ENCODE results near the gene SH3RF3. TPM values are rescaled to one million over a fixed set of nuclear protein-coding genes. Genes with fewer than 3 reads are reported as not detected.

Gene SH3RF3
- total RNA-seq, 1 donor from 2014 or later, result 6.4 TPM

GRCh38 chr2:109242654-109243331, 113.8 kb downstream of the SH3RF3 start:
- ATAC-seq (peak; percentile 81), DNase-seq (ENCODE audit: low spot score) (no peak)
- intact Hi-C loops (cut with DNase I), result no loop called here

- intact Hi-C loops (cut with DNase I), result no loop called here
- no peak for ATAC-seq
- DNase-seq (ENCODE audit: low spot score), result no peak
Measured at GRCh38 chr2:109243526-109244303, 114.7 kb downstream of the SH3RF3 start.

- intact Hi-C loops (cut with DNase I), result no loop called here
- DNase-seq (ENCODE audit: low spot score) (no peak), ATAC-seq (no peak)
Measured at GRCh38 chr2:109244304-109244582, 115.2 kb downstream of the SH3RF3 start.

- ATAC-seq (no peak), DNase-seq (ENCODE audit: low spot score) (no peak)
- intact Hi-C loops (cut with DNase I), result no loop called here
Measured at GRCh38 chr2:109244750-109245382, 115.9 kb downstream of the SH3RF3 start.

- intact Hi-C loops (cut with DNase I), result no loop called here
- ATAC-seq, result no peak
- no peak for DNase-seq (ENCODE audit: low spot score)
Measured at GRCh38 chr2:109246176-109246575, 117.2 kb downstream of the SH3RF3 start.

DNA sequence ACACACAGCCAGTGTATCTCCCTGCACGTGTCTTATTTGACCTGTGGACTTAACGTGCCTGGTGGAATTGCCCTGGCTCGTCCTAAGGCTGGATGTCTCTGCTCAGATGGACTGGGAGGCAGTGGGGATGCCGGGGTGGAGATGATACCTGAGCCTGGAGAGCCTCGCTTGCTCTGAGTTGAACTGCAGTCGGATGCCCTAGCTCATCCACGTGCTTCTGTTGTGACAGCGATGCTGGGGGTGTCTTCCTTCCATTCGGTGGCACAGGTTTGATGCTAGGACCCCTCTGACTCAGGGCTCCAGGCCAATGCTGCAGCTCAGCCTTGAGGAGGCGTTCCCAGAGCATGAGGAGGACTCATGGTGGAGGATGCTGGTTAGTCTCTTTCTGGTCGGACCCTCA, 117.6 kb downstream of the SH3RF3 start:
- no peak for ATAC-seq
- intact Hi-C loops (cut with DNase I), result no loop called here

GRCh38 chr2:109247340-109247739, 118.3 kb downstream of the SH3RF3 start:
- DNase-seq (ENCODE audit: low spot score) (no peak), ATAC-seq (no peak)
- intact Hi-C loops (cut with DNase I), result no loop called here

More for the DNA sequence above, 117.6 kb downstream of the SH3RF3 start:
- DNase-seq (ENCODE audit: low spot score), result no peak

- ATAC-seq, result peak; percentile 50
- intact Hi-C loops (cut with DNase I), result no loop called here
- no peak for DNase-seq (ENCODE audit: low spot score)
Measured at GRCh38 chr2:109247812-109248211, 118.8 kb downstream of the SH3RF3 start.

GRCh38 chr2:109248590-109248989, 119.6 kb downstream of the SH3RF3 start:
- intact Hi-C loops (cut with DNase I), result no loop called here
- DNase-seq (ENCODE audit: low spot score), result no peak
- no peak for ATAC-seq

DNA sequence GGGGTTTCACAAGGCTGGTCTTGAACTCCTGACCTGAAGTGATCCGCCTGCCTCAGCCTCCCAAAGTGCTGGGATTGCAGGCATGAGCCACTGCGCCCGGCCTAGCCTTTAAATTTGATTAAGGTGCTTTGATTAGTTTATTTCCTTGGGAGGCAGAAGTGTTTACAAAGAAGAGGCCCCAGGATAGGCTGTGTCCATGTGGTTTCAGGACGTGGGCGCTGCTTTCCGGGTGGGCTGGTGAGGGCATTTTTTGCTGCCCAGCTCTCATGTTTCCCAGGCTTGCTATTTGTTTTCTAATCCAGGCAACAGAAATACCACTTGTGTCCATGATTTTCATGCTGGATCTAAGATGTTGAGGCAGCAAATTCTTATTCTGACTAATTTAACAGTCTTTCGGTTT, 124.2 kb downstream of the SH3RF3 start:
- no peak for ATAC-seq
- DNase-seq (ENCODE audit: low spot score), result no peak
- intact Hi-C loops (cut with DNase I), result no loop called here

DNA sequence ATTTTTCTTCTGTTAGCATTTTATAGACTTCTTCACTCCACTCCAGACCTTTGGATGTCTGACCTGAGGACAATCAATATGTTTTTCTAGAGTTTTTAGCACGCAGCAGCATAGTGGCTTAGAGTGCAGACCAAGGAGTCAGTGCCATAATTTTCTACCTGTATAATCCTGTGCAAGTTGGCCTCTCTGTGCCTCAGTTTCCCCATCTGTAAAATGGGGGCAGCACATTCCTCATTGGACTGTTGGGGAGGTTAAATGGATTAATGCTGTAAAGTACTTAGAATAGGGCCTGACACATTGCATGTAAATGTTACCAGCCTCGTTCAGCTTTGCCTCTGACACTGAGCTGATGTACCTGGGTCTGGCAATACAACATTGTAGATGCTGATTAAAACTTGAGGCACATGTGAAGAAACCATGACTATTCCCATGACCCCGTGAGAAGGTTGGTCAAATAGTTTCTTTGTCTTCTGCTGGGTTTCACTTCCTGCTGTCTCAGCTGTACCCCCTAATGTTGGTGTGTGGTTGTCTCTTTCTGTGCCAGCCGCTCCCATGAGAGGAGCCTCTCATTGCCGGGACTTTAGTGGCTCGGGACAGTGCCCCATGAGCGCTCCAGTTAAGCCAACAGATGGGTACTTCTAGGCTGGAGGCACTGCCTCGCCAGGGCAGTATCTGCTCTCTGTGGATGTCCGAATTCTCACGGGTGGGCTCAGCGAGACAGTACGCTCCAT, 125.3 kb downstream of the SH3RF3 start:
- ATAC-seq (no peak), DNase-seq (ENCODE audit: low spot score) (no peak)
- intact Hi-C loops (cut with DNase I), result no loop called here

- DNase-seq (ENCODE audit: low spot score) (no peak), ATAC-seq (no peak)
- intact Hi-C loops (cut with DNase I), result no loop called here
Measured at GRCh38 chr2:109255654-109256053, 126.6 kb downstream of the SH3RF3 start.

GRCh38 chr2:109256111-109256510, 127.1 kb downstream of the SH3RF3 start:
- intact Hi-C loops (cut with DNase I), result no loop called here
- no peak for DNase-seq (ENCODE audit: low spot score)

DNA sequence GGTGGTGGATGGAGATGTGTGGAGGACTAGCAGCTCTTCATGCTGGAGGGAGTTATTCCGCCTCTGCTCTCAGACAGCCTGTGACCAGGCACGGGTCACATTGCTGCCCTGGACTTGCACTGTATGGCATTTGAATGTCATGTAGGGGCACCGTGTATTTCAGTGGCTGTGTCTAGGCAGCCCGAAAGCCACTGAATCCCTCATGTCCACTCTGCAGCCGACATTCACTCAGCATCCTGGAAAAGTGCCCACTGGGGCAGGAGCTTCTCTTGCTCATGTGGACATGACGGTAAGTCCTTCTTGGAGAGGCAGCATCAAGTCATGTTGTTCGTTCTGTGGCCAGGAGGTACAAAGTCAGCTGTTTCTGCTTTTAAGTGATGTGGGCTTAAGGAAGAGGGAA, 127.9 kb downstream of the SH3RF3 start:
- intact Hi-C loops (cut with DNase I), result no loop called here
- DNase-seq (ENCODE audit: low spot score) (no peak), ATAC-seq (peak; percentile 41)

More at GRCh38 chr2:109256111-109256510, 127.1 kb downstream of the SH3RF3 start:
- ATAC-seq, result no peak

DNA sequence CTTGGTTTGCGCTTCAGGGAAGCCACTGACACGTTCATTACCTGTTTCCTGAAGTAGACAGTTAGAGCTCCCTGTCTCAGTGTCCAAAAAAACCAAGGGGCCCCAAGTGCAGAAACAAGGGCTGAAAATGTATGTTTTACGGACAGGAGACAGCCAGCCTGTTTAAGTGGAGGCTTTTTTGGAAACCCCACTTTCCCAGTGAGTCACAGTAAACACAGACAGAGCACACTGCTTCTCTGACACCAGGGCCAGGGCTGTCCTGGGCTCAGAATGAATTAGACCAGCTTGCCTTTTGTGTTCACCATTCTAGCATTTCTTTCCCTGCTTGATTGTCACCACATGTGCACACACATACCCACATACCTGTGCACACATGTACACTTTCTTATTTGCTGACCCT, 128.6 kb downstream of the SH3RF3 start:
- intact Hi-C loops (cut with DNase I), result no loop called here
- ATAC-seq, result no peak
- DNase-seq (ENCODE audit: low spot score), result no peak

- ATAC-seq, result no peak
- intact Hi-C loops (cut with DNase I), result no loop called here
- no peak for DNase-seq (ENCODE audit: low spot score)
Measured at GRCh38 chr2:109258376-109258775, 129.4 kb downstream of the SH3RF3 start.

GRCh38 chr2:109258905-109259540, 130.0 kb downstream of the SH3RF3 start:
- no peak for DNase-seq (ENCODE audit: low spot score)
- ATAC-seq, result peak; percentile 39
- intact Hi-C loops (cut with DNase I), result no loop called here

GRCh38 chr2:109259671-109260070, 130.7 kb downstream of the SH3RF3 start:
- DNase-seq (ENCODE audit: low spot score) (no peak), ATAC-seq (no peak)
- intact Hi-C loops (cut with DNase I), result no loop called here

DNA sequence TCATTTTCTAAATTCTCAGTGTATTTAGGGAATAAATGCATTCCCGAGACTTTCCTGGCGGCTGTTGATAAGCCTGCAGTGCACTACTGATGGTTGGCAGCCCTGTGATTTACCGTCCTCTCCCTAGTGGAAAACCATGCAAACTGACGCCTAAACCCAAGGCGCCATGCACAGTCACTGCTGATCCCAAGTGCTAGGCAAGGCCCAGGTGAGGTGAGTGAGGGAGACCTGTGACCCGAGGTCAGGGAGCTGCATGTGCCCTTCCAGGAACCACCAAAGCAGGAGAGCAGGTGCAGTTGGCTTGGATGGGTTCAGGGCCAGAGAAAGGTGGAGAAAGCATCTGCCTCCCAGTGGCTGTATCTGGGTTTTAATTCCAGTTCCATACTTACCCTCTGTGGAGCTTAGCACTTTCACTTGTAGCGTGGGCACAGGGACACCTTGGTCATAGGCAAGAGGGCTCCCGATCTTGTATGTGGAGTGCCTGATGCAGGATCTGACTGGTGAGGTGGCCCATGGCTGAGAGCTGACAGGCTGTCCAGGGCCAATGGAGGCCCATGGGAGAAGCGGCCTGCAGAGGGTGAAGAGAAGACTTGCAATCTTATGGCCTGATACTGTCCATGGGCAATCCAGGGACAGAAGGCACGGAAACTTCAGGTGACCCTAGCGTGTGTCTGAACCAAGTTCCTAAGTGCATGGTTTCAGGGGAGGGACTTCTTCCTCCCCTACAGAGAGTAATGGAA, 131.3 kb downstream of the SH3RF3 start:
- intact Hi-C loops (cut with DNase I), result no loop called here
- DNase-seq (ENCODE audit: low spot score), result no peak
- no peak for ATAC-seq

Measured in sciatic nerve (tissue), 2 donors.